Naive thymus-derived CD4-positive, alpha-beta T cell (primary cell): ENCODE results near the gene DMXL1. TPM values are rescaled to one million over a fixed set of nuclear protein-coding genes. Genes with fewer than 3 reads are reported as not detected.

ENCODE experiments used
- ATAC-seq: fragments of 150-1000 bp; cut with Tn5 transposase; 2 replicates; pipeline ENCODE4 v1.10.0; 2021; ENCODE audit warnings: mild to moderate bottlenecking, moderate library complexity
- CTCF ChIA-PET: fragments of 350-600 bp; sonication (Branson Sonifier 250); formaldehyde crosslinking; loops from one replicate; lab custom pipeline; 2021; ENCODE audit warnings: antibody characterized with exemption; lab: Charles Lee
- POLR2A ChIA-PET: fragments of 350-600 bp; sonication (Branson Sonifier 250); formaldehyde crosslinking; loops from one replicate; lab custom pipeline; 2021; ENCODE audit warnings: antibody characterized with exemption, inconsistent platforms; lab: Charles Lee
- DNase-seq, 9 donors: peaks; one replicate each; pipeline versions ENCODE4 v3.0.0 to v3.0.0-alpha.2; 2020 to 2022; ENCODE audit warnings: mixed read lengths in 1 of 9
- H3K27ac ChIP-seq: one replicate; pipeline ENCODE4 v1.7.0; 2013; ENCODE audit warnings: mild to moderate bottlenecking, low read depth, low read length, moderate library complexity
- H3K27me3 ChIP-seq, 2 donors: one replicate each; pipeline ENCODE4 v1.7.0; 2013; ENCODE audit warnings: low read length in 2 of 2, mild to moderate bottlenecking in 2 of 2, moderate library complexity in 2 of 2; ENCODE audit not compliant: control insufficient read depth in 2 of 2, insufficient read depth in 2 of 2
- H3K36me3 ChIP-seq, 3 experiments: 1 replicate in 2 of 3; 2 replicates in 1 of 3; pipeline ENCODE4 v1.7.0; 2013; ENCODE audit warnings: low read length in 3 of 3, mild to moderate bottlenecking in 3 of 3, moderate library complexity in 1 of 3; ENCODE audit not compliant: insufficient read depth in 3 of 3, control insufficient read depth in 2 of 3
- H3K4me1 ChIP-seq, 2 donors: one replicate each; pipeline ENCODE4 v1.7.0; 2013; ENCODE audit warnings: low read length in 2 of 2, mild to moderate bottlenecking in 2 of 2, moderate library complexity in 1 of 2; ENCODE audit not compliant: control insufficient read depth in 2 of 2, insufficient read depth in 2 of 2
- H3K4me3 ChIP-seq: 2 replicates; pipeline ENCODE4 v1.7.0; 2013; ENCODE audit warnings: mild to moderate bottlenecking, low read length
- H3K9me3 ChIP-seq, 3 experiments: 1 replicate in 2 of 3; 2 replicates in 1 of 3; pipeline ENCODE4 v1.7.0; 2013; ENCODE audit warnings: low read length in 3 of 3; ENCODE audit not compliant: control insufficient read depth in 2 of 3
- H3K27ac Mint-ChIP-seq, 9 donors: one replicate each; pipeline ENCODE4 v1.8.0; 2020 to 2022; ENCODE audit warnings: mixed read lengths in 9 of 9, mild to moderate bottlenecking in 8 of 9, moderate library complexity in 5 of 9, inconsistent platforms in 2 of 9
- H3K27me3 Mint-ChIP-seq, 5 donors: one replicate each; pipeline ENCODE4 v1.8.0; 2021 to 2022; ENCODE audit warnings: mixed read lengths in 5 of 5, mild to moderate bottlenecking in 1 of 5
- H3K36me3 Mint-ChIP-seq, 5 donors: one replicate each; pipeline ENCODE4 v1.8.0; 2020 to 2022; ENCODE audit warnings: mixed read lengths in 5 of 5, mild to moderate bottlenecking in 3 of 5, inconsistent platforms in 1 of 5
- H3K4me1 Mint-ChIP-seq, 7 donors: one replicate each; pipeline ENCODE4 v1.8.0; 2020 to 2022; ENCODE audit warnings: mixed read lengths in 7 of 7, mild to moderate bottlenecking in 3 of 7, inconsistent platforms in 1 of 7
- H3K4me3 Mint-ChIP-seq, 10 donors: one replicate each; pipeline ENCODE4 v1.8.0; 2020 to 2022; ENCODE audit warnings: mild to moderate bottlenecking in 10 of 10, mixed read lengths in 10 of 10, moderate library complexity in 6 of 10, inconsistent platforms in 2 of 10
- H3K9me3 Mint-ChIP-seq, 11 donors: one replicate each; pipeline ENCODE4 v1.8.0; 2020 to 2022; ENCODE audit warnings: mixed read lengths in 11 of 11, mild to moderate bottlenecking in 4 of 11, inconsistent platforms in 1 of 11, moderate library complexity in 1 of 11
- intact Hi-C, 2 donors: fragments of 100-400 bp; cut with micrococcal nuclease; formaldehyde crosslinking; loops; one replicate each; pipeline ENCODE4 v1.15.1; 2023
- polyA plus RNA-seq, 2 donors: library from polyadenylated mRNA; unstranded; fragments of 300-500 nt; fragmentation: Illumina TruSeq; gene quantifications; one replicate each; pipeline ENCODE4 v1.2.3, GENCODE V29; 2021
- total RNA-seq, 6 experiments: library from RNA in 5 of 6; stranded (reverse) in 5 of 6; gene quantifications; 1 replicate in 5 of 6; 2 replicates in 1 of 6; pipeline ENCODE4 v1.2.3 and lab custom pipeline; 2021 to 2026

Gene DMXL1
- total and polyA plus RNA-seq, 7 experiments from 2014 or later = 16.5 to 40.8 (median 32.0) TPM

DNA sequence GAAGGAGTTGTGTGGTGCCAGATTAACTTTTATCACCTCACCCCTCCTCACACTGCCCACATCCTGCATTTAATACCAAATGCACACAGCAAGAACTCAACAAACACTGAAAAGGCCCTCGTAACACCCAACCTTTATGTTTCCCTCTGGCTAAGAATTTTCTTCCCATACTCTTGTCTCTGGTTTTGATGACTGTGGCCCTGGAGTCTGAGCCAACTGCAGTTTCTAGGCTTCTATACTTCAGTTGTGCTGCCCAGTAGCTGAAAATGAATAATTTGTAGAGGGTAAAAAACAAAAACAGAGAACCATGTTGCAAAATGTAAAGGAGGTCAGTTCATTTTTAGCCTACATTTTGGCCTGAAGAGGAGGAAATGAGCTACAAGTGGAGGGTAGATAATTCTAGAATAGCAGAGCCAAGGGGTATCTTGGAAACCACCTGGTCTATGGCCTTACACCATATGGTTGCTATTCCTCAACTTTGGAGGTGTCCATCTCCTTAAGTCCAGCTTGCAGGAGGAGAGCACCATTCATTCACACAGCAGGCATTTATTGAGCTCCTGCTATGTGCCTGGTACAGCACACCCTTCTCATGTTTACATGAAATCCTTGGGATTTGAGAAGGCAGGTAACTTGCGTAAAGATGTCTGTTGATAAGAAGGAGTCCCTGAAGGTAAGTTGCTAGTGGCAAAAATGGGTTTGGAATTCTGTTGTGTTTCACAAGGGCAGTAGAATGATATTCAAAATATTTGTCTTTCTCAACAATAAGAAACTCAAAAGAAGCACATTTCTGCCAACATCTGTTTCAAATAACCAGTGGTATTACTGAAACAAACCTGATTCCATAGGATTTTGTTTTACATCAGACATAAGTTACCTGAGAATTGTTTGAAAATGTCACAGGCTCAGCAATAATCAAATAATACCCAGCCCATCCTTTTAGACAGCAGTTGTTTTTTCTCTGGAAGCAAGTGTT lies 201.2 kb downstream of the DMXL1 start:
- Mint-ChIP-seq H3K4me1 (peaks cover 73 to 81% (median 74%) of the 10 kb centered on the region in 7 donors), H3K27me3 (no peaks in the 10 kb centered on the region), H3K36me3 (peaks cover 0 to 34% (median 0%) of the 10 kb centered on the region in 5 donors), H3K4me3 (peak overlapping the region; percentile 88 to 100 (median 98)), H3K9me3 (no peaks in the 10 kb centered on the region), H3K27ac (peak overlapping the region; percentile 84 to 99 (median 95))
- Histone ChIP-seq H3K36me3 (peaks cover 0 to 12% (median 0%) of the 10 kb centered on the region in 3 experiments), H3K9me3 (no peaks in the 10 kb centered on the region), H3K4me3 (peak overlapping the region; percentile 96), H3K4me1 (peaks cover 57 to 62% of the 10 kb centered on the region in 2 donors), H3K27ac (peak overlapping the region; percentile 85), H3K27me3 (no peaks in the 10 kb centered on the region)
- no peak for ATAC-seq
- intact Hi-C loops = no loop called here
- DNase-seq = peak in 1 of 9 donors; percentile 31
- ChIA-PET POLR2A (interaction anchor here (0.7 to 21.1 kb wide), 10 partner anchors 12 to 200 kb away, joined by 3 to 466 read pairs (median 7); no protein-coding TSS in a partner anchor), CTCF (interaction anchor here (0.9 to 1.9 kb wide), 5 partner anchors 17 to 65 kb away, joined by 3 to 5 read pairs (median 3); no protein-coding TSS in a partner anchor)

DNA sequence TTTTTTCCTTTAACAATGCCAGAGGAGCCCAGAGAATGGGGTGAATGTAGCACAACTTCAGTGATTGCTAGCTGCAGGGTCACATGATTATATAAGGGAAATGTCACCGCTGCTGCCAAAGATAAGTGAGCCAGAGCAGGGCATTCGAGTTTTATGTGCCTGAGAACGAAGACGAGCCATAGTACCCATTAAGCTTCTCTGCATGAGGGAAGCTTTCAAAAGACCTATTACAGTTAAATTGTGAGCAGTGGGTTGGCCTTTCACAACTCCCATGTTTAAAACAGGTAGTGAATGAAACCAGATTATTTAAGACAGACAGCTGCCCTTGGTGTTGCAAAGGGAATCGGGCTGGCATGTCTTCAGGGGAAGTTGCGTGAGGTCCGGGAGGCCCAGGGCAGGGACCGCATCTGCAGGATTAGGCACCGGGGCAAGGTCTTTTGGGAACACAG lies 202.5 kb downstream of the DMXL1 start:
- Histone ChIP-seq H3K27me3 (no peaks in the 10 kb centered on the region), H3K9me3 (no peaks in the 10 kb centered on the region), H3K4me1 (peaks cover 63 to 69% of the 10 kb centered on the region in 2 donors), H3K4me3 (peak overlapping the region; percentile 52), H3K27ac (peak overlapping the region; percentile 85), H3K36me3 (peaks cover 0 to 10% (median 0%) of the 10 kb centered on the region in 3 experiments)
- peaks cover 0 to 44% (median 4%) of the 10 kb centered on the region in 5 donors for H3K36me3 Mint-ChIP-seq
- H3K9me3 Mint-ChIP-seq = peaks cover 0 to 5% (median 0%) of the 10 kb centered on the region in 11 donors
- ATAC-seq (no peak), DNase-seq (peak in 6 of 9 donors; percentile 30 to 51 (median 42))
- intact Hi-C loops = loop anchor here in 1 of 2 donors (1.0 kb wide), 2 partner anchors 36 to 63 kb away; no protein-coding TSS in a partner anchor
- H3K4me1 Mint-ChIP-seq = peaks cover 76 to 85% (median 78%) of the 10 kb centered on the region in 7 donors
- POLR2A ChIA-PET = interaction anchor here (0.7 to 21.1 kb wide), 11 partner anchors 9 to 203 kb away, joined by 3 to 466 read pairs (median 7); partner anchors contain the start of gene DMXL1
- H3K4me3 Mint-ChIP-seq = peak overlapping the region; percentile 86 to 100 (median 98)
- H3K27me3 Mint-ChIP-seq = peaks cover 0 to 2% (median 0%) of the 10 kb centered on the region in 5 donors
- CTCF ChIA-PET = interaction anchor here (0.6 to 2.4 kb wide), 6 partner anchors 14 to 177 kb away, joined by 3 to 16 read pairs (median 4); no protein-coding TSS in a partner anchor
- H3K27ac Mint-ChIP-seq = peak overlapping the region; percentile 73 to 99 (median 95)

DNA sequence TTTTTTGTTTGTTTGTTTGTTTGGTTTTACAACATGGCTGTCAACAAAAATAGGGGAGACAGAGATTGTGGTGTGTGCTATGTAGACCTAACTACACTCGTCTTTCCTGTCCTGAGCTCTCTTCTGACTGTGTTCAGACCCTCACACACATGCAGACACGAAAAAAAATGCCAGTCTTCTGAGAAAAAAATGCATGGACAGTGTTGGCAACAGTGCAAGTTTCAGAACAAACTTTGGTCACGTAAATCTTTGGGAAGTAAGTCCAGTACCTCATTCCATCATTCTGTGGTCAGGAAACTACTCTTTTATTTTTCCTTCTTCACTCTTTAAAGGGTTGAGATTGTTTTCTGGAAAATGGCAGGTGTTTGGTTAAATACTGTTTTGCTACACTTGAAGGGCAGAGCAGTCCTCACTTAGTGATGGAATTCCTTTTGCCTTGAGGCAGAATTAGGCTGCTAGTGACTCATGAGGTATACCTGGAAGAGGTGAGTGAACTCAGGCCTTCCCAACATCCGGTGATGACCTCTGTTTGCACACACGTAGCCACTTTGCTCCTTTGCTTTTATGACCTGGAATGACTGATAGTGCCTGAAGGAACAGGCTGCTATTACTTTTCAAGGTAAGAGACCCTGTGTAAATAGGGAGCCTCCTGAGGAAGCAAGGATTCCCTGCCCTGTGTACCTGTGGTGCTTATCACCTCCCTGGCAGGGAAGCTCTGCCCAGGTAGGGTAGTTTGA lies 203.3 kb downstream of the DMXL1 start:
- Histone ChIP-seq H3K27ac (peak overlapping the region; percentile 85), H3K36me3 (peaks cover 0 to 2% (median 0%) of the 10 kb centered on the region in 3 experiments), H3K9me3 (no peaks in the 10 kb centered on the region), H3K27me3 (no peaks in the 10 kb centered on the region), H3K4me3 (peak overlapping the region; percentile 52), H3K4me1 (peaks cover 71 to 77% of the 10 kb centered on the region in 2 donors)
- no peak for DNase-seq
- peak overlapping the region; percentile 86 to 100 (median 98) for H3K4me3 Mint-ChIP-seq
- ChIA-PET CTCF (interaction anchor here (0.6 to 2.4 kb wide), 10 partner anchors 13 to 178 kb away, joined by 3 to 16 read pairs (median 4); no protein-coding TSS in a partner anchor), POLR2A (interaction anchor here (0.6 to 21.1 kb wide), 11 partner anchors 10 to 203 kb away, joined by 3 to 466 read pairs (median 7); partner anchors contain the start of gene DMXL1)
- H3K36me3 Mint-ChIP-seq = peaks cover 0 to 48% (median 4%) of the 10 kb centered on the region in 5 donors
- ATAC-seq = no peak
- intact Hi-C loops = loop anchor here in 1 of 2 donors (1.0 kb wide), 1 partner anchor 13 kb away; no protein-coding TSS in a partner anchor
- H3K27ac Mint-ChIP-seq = peak overlapping the region; percentile 73 to 99 (median 95)
- peaks cover 0 to 5% (median 0%) of the 10 kb centered on the region in 11 donors for H3K9me3 Mint-ChIP-seq
- H3K27me3 Mint-ChIP-seq = peaks cover 0 to 2% (median 0%) of the 10 kb centered on the region in 5 donors
- H3K4me1 Mint-ChIP-seq = peaks cover 84 to 93% (median 85%) of the 10 kb centered on the region in 7 donors

GRCh38 chr5:119274767-119275130 lies 203.9 kb downstream of the DMXL1 start:
- Mint-ChIP-seq H3K36me3 (peaks cover 0 to 46% (median 4%) of the 10 kb centered on the region in 5 donors), H3K4me3 (peak overlapping the region; percentile 86 to 100 (median 98)), H3K9me3 (peaks cover 0 to 5% (median 0%) of the 10 kb centered on the region in 11 donors), H3K27ac (peak overlapping the region; percentile 73 to 99 (median 95)), H3K27me3 (peaks cover 0 to 2% (median 0%) of the 10 kb centered on the region in 5 donors), H3K4me1 (peaks cover 84 to 98% (median 91%) of the 10 kb centered on the region in 7 donors)
- peaks cover 74 to 81% of the 10 kb centered on the region in 2 donors for H3K4me1 ChIP-seq
- peak overlapping the region; percentile 52 for H3K4me3 ChIP-seq
- H3K9me3 ChIP-seq = no peaks in the 10 kb centered on the region
- POLR2A ChIA-PET = interaction anchor here (0.6 to 21.1 kb wide), 8 partner anchors 10 to 204 kb away, joined by 3 to 466 read pairs (median 20); partner anchors contain the start of gene DMXL1
- CTCF ChIA-PET = interaction anchor here (0.9 to 2.4 kb wide), 6 partner anchors 33 to 138 kb away, joined by 3 to 16 read pairs (median 5); no protein-coding TSS in a partner anchor
- DNase-seq = peak in 1 of 9 donors; percentile 79
- intact Hi-C loops = loop anchor here in 1 of 2 donors (1.0 kb wide), 1 partner anchor 13 kb away; no protein-coding TSS in a partner anchor
- no peaks in the 10 kb centered on the region for H3K36me3 ChIP-seq
- H3K27me3 ChIP-seq = no peaks in the 10 kb centered on the region
- ATAC-seq = peak; percentile 45
- H3K27ac ChIP-seq = peak overlapping the region; percentile 85

- no peaks in the 10 kb centered on the region for H3K27me3 ChIP-seq
- Mint-ChIP-seq H3K27ac (peak overlapping the region; percentile 73 to 99 (median 95)), H3K36me3 (peaks cover 0 to 43% (median 6%) of the 10 kb centered on the region in 5 donors), H3K9me3 (peaks cover 0 to 5% (median 0%) of the 10 kb centered on the region in 11 donors), H3K27me3 (peaks cover 0 to 2% (median 0%) of the 10 kb centered on the region in 5 donors), H3K4me3 (peak overlapping the region; percentile 86 to 100 (median 98)), H3K4me1 (peaks cover 87 to 98% (median 95%) of the 10 kb centered on the region in 7 donors)
- H3K4me1 ChIP-seq = peaks cover 78 to 85% of the 10 kb centered on the region in 2 donors
- peak overlapping the region; percentile 85 for H3K27ac ChIP-seq
- no peaks in the 10 kb centered on the region for H3K36me3 ChIP-seq
- DNase-seq (no peak), ATAC-seq (no peak)
- peak overlapping the region; percentile 5 for H3K4me3 ChIP-seq
- no peaks in the 10 kb centered on the region for H3K9me3 ChIP-seq
- ChIA-PET POLR2A (interaction anchor here (0.6 to 21.1 kb wide), 8 partner anchors 9 to 204 kb away, joined by 3 to 466 read pairs (median 20); partner anchors contain the start of gene DMXL1), CTCF (interaction anchor here (0.9 to 2.4 kb wide), 6 partner anchors 33 to 137 kb away, joined by 3 to 16 read pairs (median 5); no protein-coding TSS in a partner anchor)
- intact Hi-C loops = no loop called here
Measured at GRCh38 chr5:119275146-119275545, 204.3 kb downstream of the DMXL1 start.
